Effector memory CD4-positive, alpha-beta T cell (primary cell): ENCODE data around the gene ADCY10.
A peak's percentile ranks its signal among the peaks of the same experiment; 100 is the strongest.

Experiments used
- DNase-seq, 3 donors: peaks; one replicate each; pipeline ENCODE4 v3.0.0-alpha.2; 2020
- H3K27ac ChIP-seq: 2 replicates; pipeline ENCODE4 v1.7.0; 2013; ENCODE audit warnings: mild to moderate bottlenecking, low read length, moderate library complexity; ENCODE audit not compliant: insufficient read depth, poor library complexity, severe bottlenecking
- H3K27me3 ChIP-seq: replicated peaks from 2 replicates; pipeline ENCODE4 v1.7.0; 2013; ENCODE audit warnings: mild to moderate bottlenecking, low read length; ENCODE audit not compliant: insufficient read depth, control insufficient read depth, poor library complexity, severe bottlenecking
- H3K36me3 ChIP-seq: 2 replicates; pipeline ENCODE4 v1.7.0; 2013; ENCODE audit warnings: mild to moderate bottlenecking, low read length, moderate library complexity; ENCODE audit not compliant: control insufficient read depth, insufficient read depth
- H3K4me1 ChIP-seq: 2 replicates; pipeline ENCODE4 v1.7.0; 2013; ENCODE audit warnings: low read length, mild to moderate bottlenecking; ENCODE audit not compliant: control insufficient read depth, insufficient read depth, poor library complexity, severe bottlenecking
- H3K4me3 ChIP-seq: 2 replicates; pipeline ENCODE4 v1.7.0; 2013; ENCODE audit warnings: low read length, low read depth, mild to moderate bottlenecking; ENCODE audit not compliant: insufficient read depth, poor library complexity, severe bottlenecking
- H3K9me3 ChIP-seq: 2 replicates; pipeline ENCODE4 v1.7.0; 2013; ENCODE audit warnings: mild to moderate bottlenecking, low read length, moderate library complexity; ENCODE audit not compliant: control insufficient read depth
- total RNA-seq, 3 donors: gene quantifications; one replicate each; lab custom pipeline; 2026; lab: John Stamatoyannopoulos, UW

The ADCY10 gene
- total RNA-seq = 0.52 to 1.3 (median 0.77) reads per million in 3 donors

GRCh38 chr1:167913895-167914496 lies at the start of gene ADCY10:
TSS of gene ADCY10 (minus strand) at chr1:167914134. CDS start at chr1:167905140, 8,994 bp downstream.
- peaks cover 3% of the 10 kb centered on the region for H3K36me3 ChIP-seq
- no peak for DNase-seq
- no peaks in the 10 kb centered on the region for H3K9me3 ChIP-seq
- no peaks in the 10 kb centered on the region for H3K27me3 ChIP-seq
- no peak within 1 kb of the TSS for H3K4me3 ChIP-seq
- H3K4me1 ChIP-seq = no peaks in the 10 kb centered on the region
- no peak within 1 kb of the TSS for H3K27ac ChIP-seq

DNA sequence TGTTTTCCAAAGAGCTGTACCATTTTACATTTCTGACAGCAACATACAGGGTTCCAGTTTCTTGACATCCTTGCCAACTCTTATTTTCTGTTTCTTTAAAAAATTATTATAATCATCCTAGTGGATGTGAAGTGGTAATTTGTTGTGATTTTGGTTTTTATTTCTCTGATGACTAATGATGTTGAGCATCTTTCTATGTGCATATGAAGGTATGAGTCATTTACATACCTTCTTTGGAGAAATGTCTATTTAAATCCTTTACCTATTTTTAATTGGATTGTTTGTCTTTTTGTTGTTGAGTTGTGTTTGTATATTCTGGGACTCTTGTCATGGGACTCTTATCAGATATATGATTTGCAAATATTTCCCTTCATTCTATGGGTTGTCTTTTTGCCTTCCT lies 43.8 kb upstream of the ADCY10 start:
- no peak overlapping the region for H3K4me3 ChIP-seq
- DNase-seq = no peak

GRCh38 chr1:167955915-167956314 lies 42.0 kb upstream of the ADCY10 start:
- no peak overlapping the region for H3K4me3 ChIP-seq
- H3K27ac ChIP-seq = no peak overlapping the region
- no peak for DNase-seq
- no peaks in the 10 kb centered on the region for H3K9me3 ChIP-seq
- no peaks in the 10 kb centered on the region for H3K27me3 ChIP-seq
- H3K36me3 ChIP-seq = peaks cover 12% of the 10 kb centered on the region
- H3K4me1 ChIP-seq = no peaks in the 10 kb centered on the region

More for the DNA sequence above, 43.8 kb upstream of the ADCY10 start:
- H3K4me1 ChIP-seq = no peaks in the 10 kb centered on the region
- peaks cover 8% of the 10 kb centered on the region for H3K36me3 ChIP-seq
- no peaks in the 10 kb centered on the region for H3K27me3 ChIP-seq
- H3K9me3 ChIP-seq = no peaks in the 10 kb centered on the region
- H3K27ac ChIP-seq = no peak overlapping the region

- Histone ChIP-seq H3K4me1 (no peaks in the 10 kb centered on the region), H3K9me3 (no peaks in the 10 kb centered on the region), H3K27me3 (no peaks in the 10 kb centered on the region), H3K27ac (no peak overlapping the region), H3K4me3 (no peak overlapping the region), H3K36me3 (peaks cover 12% of the 10 kb centered on the region)
- DNase-seq = no peak
Measured at GRCh38 chr1:167950569-167950968, 36.6 kb upstream of the ADCY10 start.

- Histone ChIP-seq H3K4me1 (no peaks in the 10 kb centered on the region), H3K27ac (no peak overlapping the region), H3K9me3 (no peaks in the 10 kb centered on the region), H3K27me3 (no peaks in the 10 kb centered on the region), H3K36me3 (peaks cover 12% of the 10 kb centered on the region), H3K4me3 (no peak overlapping the region)
- DNase-seq = no peak
Measured at GRCh38 chr1:167949785-167950184, 35.9 kb upstream of the ADCY10 start.

DNA sequence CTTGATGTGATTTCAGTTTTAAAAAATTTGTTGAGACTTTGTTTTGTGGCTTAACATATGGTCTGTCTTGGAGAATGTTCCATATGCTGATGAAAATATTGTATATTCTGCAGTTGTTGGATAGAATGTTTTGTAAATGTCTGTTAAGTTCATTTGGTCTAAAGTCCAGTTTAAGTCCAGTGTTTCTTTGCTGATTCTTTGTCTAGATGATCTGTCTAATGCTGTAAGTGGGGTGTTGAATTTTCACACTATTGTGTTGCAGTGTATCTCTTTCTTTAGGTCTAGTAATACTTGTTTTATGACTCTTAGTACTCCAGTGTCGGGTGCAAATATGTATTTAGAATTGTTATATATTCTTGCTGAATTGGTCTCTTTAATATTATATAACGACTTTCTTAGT lies 33.8 kb upstream of the ADCY10 start:
- no peak for DNase-seq
- Histone ChIP-seq H3K4me3 (no peak overlapping the region), H3K9me3 (no peaks in the 10 kb centered on the region), H3K27ac (no peak overlapping the region), H3K4me1 (no peaks in the 10 kb centered on the region), H3K36me3 (peaks cover 8% of the 10 kb centered on the region), H3K27me3 (no peaks in the 10 kb centered on the region)

GRCh38 chr1:167943541-167943940 lies 29.6 kb upstream of the ADCY10 start:
- DNase-seq = no peak
- H3K27ac ChIP-seq = no peak overlapping the region
- H3K4me3 ChIP-seq = no peak overlapping the region
- H3K4me1 ChIP-seq = no peaks in the 10 kb centered on the region
- no peaks in the 10 kb centered on the region for H3K9me3 ChIP-seq
- H3K36me3 ChIP-seq = peaks cover 3% of the 10 kb centered on the region
- no peaks in the 10 kb centered on the region for H3K27me3 ChIP-seq

GRCh38 chr1:167940264-167940663 lies 26.3 kb upstream of the ADCY10 start:
- H3K9me3 ChIP-seq = no peaks in the 10 kb centered on the region
- H3K4me3 ChIP-seq = no peak overlapping the region
- no peak for DNase-seq
- no peak overlapping the region for H3K27ac ChIP-seq
- H3K36me3 ChIP-seq = peaks cover 3% of the 10 kb centered on the region
- peaks cover 4% of the 10 kb centered on the region for H3K4me1 ChIP-seq
- H3K27me3 ChIP-seq = no peaks in the 10 kb centered on the region

DNA sequence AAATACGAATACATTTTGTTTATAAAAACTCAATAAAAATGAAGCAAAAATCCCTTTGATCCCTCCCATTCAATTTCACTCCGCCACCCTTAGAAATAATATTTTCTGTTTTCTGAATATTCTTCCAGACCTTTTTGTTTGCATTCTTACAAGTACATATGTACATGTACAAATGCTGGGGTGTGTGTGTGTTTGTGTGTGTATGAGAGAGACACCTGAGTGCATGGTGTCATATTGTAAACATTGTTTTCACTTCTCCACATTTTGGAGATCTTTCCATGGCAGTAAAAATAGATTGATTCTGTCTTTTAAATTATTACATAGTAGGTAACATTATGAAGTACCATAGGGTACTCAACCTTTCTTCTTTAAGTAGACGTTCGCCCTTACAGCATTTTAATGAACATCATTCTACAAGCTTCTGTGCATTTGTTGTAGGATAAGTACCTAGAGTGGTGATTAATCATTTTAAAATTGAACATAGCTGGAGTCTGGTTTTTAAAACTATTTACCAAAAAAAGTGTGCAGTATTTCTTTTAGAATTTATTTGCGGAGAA lies 24.2 kb upstream of the ADCY10 start:
- Histone ChIP-seq H3K36me3 (no peaks in the 10 kb centered on the region), H3K4me3 (no peak overlapping the region), H3K27me3 (no peaks in the 10 kb centered on the region), H3K9me3 (no peaks in the 10 kb centered on the region), H3K27ac (no peak overlapping the region), H3K4me1 (peaks cover 4% of the 10 kb centered on the region)
- no peak for DNase-seq

- no peaks in the 10 kb centered on the region for H3K9me3 ChIP-seq
- H3K36me3 ChIP-seq = no peaks in the 10 kb centered on the region
- H3K27ac ChIP-seq = peak overlapping the region; percentile 92
- H3K27me3 ChIP-seq = no peaks in the 10 kb centered on the region
- peaks cover 4% of the 10 kb centered on the region for H3K4me1 ChIP-seq
- DNase-seq = no peak
- H3K4me3 ChIP-seq = peak overlapping the region; percentile 79
Measured at GRCh38 chr1:167937709-167938010, 23.7 kb upstream of the ADCY10 start.
